Measurements from ENCODE around the gene EIF1.
A peak's percentile ranks its signal among the peaks of the same experiment; 100 is the strongest.

The EIF1 gene

DNA sequence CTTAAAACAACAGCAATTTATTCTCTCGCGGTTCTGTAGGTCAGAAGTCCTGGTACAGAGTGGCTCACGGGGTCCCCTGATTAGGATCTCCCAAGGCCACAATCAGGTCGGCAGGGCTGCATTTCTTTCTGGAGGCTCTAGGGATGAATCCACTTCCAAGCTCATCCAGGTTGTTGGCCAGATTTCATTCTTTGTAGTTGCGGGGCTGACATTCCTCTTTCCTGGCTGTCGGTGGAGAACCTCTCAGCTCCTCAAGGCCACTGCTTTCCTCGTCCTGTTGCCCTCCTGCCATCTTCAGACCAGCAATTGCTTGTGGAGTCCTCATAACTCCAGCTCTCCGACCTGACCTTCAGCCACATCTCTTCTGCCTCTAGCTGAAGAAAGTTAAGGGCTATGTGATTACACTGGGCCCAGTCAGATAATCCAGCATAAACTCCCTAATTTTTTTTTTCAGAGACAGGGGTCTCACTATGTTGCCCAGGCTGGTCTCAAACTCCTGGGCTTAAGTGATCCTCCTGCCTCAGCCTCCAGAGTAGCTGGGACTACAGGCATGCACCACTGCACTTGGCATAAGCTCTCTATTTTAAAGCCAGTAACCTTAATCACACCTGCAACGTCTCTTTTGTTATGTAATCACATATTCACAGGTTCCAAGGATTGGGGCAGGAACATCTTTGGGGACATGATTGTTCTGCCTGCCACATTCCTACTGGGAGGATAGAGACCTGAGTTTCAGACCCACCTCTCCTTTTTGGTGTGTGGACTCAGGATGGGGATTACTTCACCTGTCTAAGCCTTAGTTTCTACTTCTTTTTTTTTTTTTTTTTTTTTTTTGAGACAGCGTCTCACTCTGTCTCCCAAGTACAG, 19.4 kb downstream of the EIF1 start:
- DNase-seq = no peak

DNA sequence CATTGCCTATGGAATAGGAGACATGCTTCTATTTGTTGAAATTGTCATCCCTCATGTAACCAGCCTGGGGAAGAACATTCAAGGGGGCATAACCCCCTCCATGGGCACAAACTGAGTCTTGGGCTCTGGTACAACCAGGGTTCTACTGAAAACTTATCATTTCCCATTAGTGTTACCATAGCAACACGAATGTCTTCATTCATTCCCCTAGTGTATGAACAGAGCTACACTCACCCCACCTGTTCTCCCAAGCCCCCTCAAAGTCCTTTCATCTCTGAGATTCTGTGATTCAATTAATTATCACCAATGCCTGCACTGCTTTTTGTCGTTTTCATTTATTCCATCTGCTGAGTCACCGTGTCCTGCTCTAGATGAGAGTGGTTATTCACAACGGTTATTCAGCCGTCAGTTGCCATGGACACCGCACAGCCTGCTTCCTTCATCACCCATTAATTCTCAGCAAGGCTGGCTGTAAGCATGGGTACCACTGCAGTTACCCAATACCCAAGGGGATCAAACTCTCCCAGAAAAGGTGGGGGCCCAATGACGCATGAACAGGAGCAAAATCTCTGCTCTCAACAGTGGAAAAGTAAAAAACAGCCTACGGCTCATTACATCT, 21.9 kb downstream of the EIF1 start:
- DNase-seq = no peak

DNA sequence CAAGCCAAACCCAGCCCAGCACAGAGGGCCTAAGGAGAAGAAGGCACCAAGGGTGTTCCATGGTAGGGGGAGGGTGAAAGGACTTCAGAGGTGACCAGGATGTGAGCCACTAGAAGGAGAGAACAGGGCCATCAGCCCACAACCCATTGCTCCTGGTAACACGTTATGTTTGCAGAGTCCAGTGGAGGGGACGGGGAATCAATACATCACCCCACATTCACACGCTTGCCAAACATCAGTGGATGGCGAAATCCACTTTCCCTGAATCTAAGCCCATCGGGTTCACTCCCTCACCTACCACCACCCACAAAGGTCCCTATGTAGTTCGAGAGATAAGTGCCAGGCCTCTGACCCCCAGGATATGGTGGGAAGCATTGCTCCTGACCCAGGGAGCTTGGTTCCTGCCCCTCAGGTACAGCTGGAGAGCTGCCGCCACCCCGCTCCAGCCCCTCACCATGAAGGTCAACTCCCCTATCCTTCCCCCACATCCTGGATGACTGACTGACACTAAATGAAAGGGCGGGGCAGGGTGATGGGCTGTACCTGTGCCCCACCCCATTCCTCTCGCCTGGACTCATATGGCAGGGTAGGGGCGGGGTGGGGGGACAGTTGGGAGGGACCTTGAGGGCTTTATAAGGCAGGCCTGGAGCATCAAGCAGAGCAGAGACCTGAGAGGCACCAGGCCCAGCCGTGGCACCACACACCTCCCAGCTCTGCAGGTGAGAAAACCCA, 23.1 kb downstream of the EIF1 start, which contains the start of gene GAST:
Gene GAST, plus strand, starts transcription at position 663 of the 732 bp plus-strand sequence. CDS start 3,106 bp downstream, outside the sequence.
- no peak for DNase-seq

DNA sequence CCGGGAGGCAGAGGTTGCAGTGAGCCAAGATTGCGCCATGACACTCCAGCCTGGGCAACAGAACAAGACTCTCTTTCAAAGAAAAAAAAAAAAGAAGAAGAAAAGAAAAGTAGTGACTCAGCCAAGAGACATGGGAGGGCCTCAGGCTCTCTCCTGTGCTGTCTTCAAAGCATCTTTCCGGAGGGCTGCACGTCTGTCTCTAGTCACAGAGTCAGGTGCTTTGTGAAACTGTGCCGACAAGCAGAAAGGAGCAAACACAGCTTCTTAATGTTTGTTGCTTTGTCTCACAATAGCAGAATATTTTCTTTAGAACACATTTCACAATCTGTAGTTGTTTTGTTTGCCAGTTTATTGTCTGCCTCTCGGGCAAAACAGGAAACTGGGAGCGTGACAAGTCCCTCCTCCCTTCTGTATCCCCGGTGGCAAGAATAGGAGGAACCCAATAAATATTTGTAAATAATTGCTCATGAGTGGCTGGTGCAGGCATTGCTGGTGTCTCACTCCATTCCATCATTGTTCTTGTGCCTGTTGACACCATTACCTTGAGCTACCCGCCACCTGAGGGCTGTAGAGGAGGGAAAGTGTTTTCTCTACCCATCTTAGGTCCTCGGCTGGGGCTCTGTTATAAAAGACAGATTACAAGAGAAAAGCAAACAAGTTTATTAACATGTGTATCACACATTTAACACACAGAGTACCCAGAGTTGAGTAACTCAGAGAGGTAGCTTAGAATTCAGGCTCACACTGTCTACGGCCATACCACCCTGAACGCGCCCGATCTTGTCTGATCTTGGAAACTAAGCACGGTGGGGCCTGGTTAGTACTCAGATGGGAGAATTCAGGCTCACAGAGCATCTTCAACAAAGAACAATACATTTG, 29.0 kb downstream of the EIF1 start:
- DNase-seq = no peak

DNA sequence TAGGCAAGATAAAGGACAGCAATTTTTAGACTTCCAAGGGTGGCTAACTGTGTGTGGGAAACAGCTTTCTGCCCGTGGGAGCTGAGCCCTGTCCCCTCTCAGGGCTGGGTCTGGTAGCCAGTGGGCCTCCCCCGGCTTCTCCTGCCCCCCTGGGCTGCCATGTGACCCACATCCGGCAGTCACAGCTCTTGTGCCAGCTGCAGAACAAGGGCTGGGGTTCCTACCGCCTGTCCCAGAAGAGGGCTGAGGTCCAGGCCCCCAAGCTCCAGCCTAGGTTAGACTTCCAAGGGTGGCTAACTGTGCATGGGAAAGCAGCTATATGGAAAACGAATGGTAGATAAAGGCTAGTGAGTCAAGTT, 29.6 kb downstream of the EIF1 start:
- DNase-seq = no peak

DNA sequence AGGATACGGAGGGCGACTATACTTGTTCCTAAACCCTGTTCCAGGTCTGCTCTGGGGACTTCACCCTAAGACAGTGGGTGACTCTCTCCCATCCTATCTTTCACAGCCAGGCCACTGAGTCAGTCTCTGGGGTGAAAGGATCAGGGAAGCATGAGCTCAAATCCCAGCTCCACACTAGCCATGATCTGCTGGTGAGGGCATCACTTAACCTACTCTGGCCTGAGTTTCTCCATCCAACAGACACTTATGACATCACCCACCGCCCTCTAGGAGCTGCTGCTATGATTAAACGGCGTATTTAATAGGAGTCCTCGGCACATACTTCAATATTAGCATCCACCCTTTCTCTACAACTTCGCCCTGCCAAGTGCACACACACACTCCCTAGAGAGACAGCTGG, 33.5 kb downstream of the EIF1 start:
- no peak for DNase-seq

DNA sequence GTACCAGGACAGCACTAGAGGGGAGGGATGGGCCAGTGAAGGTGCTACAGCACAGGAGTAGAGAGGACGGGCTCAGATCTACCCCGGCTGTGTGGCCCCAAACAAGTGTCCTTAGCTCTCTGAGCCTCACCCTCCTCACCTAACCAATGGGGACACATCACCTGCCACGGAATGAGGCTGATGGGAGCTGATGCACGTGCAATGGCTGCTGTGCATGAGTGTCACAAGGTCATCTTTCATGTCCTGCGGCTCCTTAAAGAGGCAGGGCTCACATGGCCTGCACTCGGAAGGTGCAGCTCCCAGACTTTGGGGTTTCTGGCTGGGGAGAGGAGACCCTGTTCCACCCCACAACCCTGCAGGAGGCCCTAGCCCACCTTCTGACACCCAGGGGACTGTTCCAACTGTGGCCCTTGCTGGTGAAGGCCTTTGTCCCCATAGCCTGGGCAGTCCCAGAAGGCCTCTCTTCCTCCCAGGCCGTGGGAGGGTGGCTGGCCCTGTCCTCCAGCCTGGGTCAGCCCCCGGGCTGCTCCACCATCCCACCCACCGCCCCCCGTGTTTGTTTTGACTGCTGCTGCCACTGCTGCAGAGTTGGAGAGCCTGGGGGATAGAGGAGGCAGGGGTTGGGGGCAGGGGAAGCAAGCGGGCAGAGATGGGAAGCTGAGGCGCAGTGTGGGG, 35.3 kb downstream of the EIF1 start:
- no peak for DNase-seq

DNA sequence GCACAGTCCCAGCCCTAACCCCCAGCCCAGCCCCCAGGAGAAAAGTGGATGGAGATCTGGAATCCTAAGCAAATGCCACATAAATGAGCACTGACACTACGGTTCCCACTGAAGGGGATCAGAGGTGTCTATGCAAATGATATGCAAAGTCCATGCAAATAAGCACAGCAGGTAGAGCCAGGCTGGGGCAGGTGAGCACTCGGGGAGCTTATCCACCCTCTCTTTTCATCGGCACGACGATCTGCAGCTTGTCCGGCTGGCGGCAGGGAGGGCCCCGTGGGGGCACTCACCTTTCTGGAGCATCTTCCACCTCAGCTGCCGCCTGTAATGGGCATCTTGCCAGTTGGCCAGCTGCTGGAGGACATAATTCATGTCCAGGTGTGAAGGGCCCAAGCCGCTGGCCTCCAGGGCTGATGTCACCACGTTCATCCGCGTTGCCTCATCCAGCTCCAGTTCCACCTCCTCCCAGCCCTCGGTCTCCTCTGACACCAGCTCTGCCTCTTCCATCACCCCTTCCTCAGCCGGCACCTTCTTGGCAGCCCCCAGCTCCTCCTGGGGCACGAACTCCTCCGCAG, 35.9 kb downstream of the EIF1 start:
- DNase-seq = no peak

DNA sequence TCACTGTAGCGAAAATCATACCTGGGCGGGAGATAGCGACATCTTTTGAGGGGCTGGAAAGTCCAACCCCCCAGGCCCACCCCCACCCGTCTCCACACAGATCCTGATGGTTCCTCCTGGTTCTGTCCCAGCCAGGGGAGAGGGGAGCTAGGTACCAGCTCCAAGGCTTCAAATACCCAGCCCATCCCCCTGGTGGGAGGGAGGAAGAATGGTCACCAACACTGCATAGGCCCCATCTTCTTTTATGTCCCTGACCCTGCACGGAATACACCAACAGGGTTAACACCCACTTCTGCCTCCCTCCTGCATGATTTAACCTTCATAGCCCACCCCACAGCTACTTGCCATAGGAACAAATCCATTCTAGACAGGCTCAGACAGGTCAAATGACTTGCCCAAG, 36.4 kb downstream of the EIF1 start:
- DNase-seq = no peak

DNA sequence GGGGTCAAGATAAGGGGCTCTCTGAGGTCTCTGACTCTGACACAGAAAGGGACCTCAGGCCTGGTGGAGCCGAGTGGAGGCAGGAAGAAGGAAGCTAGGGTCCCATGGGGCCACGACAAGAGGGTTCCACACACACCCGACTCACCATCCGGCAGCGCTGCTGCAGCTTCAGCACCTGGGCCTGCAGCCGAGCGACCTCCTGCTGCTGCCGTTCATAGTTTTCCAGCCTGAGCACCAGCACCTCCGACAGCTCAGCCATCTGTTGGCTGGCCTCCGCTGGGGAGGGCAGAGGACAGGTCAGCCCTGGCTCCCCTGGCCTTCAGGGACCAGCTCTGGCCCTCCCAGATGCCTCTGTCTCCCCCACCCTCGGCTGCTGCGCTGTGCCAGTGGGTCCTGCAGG, 39.4 kb downstream of the EIF1 start:
- DNase-seq = no peak

DNA sequence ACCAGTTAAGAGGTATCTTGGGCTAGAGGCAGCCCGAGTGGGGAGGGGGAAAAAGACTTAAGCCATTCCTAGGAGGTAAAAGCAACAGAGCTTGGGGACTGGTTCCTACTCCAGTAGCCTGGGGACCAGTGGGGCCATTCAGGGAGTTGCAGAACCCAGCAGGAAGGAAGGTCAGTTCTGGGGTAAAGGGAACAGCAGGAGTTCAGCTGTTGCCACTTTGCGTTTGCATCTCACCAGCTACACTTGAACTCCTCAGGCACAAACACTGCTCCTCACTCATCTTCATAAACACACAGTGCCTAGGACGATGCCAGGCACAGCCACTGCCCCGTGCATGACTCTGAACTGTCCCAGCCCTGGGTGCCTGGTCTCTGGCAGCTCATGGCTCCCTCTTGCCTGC, 41.8 kb downstream of the EIF1 start:
- no peak for DNase-seq

DNA sequence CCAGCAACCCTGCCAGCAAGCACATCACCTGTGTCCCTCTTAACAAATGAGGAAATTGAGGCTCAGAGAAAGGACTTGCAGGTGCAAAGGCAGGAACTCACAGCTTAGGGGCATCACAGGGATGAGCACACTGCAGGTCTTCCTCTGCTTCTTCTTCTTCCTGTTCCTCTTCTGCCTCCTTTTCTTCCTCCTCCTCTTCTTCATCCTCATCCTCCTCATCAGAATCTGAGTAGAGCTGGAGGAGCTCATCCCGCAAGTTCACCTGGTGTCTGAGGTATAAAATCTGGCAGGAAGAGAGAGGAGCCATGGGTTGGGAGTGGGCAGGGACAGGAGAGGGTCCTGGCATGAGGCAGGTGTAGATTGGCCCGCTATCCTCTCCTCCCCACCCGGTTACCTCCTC, 43.2 kb downstream of the EIF1 start:
- no peak for DNase-seq

DNA sequence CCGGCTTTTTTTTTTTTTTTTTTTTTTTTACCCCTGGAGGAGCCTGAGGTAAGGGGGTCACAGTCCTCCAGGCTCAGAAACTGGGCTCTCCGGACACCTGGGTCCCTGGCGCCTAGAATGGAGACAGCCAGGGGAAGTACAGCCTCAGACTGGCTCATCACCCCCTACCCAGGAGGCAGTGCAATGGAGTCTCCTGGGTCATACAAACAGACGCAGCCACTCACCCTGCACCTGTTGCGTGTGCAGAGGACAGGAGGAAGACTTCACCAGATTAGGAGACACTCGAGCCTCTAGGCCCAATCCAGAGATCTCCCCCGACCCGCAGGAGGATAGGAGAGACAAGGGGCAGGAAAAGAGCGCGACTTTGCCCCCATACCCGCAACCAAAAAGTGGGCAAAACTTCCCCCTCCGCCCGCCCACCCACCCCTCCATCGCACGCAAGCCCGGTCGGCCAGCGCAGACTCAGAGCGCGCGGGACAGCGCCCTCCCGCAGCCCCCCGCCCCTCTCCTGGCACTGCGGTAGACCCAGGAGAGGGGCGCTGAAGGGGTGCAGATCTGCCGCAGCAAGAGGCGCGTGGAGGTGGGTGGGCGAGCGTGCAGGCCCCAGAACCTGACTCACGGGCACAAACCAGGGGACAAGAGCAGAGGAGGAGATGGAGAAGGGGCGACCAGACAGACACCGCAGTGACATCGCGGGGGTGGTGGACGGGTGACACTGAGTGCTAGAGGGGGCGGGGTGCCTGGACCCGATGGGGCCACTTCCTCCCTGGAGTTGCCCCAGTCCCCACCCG, 44.9 kb downstream of the EIF1 start:
- no peak for DNase-seq

DNA sequence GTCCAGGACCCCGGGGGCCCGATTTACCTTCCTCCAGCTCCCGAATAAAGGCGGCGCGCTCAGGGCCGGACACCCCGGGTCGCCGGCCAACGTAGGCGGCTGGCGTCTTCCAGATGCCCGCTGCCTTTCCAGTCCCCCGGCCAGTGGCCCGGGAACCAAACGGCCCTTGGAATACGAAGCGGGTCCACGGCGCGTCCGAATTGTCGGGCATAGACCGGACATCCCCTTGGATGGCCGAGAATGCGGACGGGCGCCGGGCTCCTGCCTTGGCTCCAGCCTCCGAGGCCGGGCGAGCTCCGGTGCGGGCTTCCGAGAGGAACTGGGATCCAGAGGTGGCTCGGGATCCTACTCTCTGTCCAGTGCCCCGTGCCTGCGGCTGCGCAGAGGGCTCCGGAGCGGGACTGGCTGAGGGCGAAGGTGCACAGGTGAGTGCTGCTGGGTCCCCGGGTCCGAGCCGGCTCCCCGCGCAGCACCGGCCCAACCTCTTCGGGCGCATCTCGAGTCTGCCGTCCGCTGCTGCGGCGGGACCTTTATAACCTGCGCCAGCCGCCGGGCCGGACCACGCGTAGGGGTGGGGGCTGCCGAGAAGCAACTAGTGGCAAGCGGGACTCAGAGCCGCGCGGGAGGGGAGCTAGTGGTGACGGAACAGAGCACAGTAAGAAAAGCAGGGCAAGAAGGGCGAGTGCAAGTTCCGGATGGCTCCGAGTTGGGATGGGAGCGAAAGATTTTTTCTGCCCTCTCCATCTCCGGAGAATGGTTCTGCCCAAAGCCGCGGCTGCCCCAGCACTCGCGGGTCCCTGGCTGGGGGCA, 45.7 kb downstream of the EIF1 start, which contains the start of gene HAP1:
Gene HAP1, minus strand, starts transcription at position 505 of the 810 bp plus-strand sequence. Its CDS starts 9 bp downstream, at position 496.
- no peak for DNase-seq

DNA sequence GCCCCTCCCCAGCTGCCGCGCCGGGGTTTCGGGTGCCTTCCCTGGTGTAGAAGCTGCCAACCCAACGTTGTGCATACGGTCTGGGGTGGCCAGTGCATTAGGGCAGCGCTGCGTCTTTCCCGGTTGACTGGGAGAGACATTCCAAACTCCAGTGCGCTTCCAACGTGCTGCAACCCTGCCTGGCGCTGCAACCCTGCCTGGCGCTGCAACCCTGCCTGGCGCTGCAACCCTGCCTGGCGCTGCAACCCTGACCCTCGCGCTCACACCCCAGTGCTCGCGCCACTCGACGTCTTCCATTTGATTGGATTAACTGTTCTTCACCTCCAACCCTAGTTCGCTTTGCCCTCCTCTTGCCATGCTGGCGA, 46.2 kb downstream of the EIF1 start:
- no peak for DNase-seq

DNA sequence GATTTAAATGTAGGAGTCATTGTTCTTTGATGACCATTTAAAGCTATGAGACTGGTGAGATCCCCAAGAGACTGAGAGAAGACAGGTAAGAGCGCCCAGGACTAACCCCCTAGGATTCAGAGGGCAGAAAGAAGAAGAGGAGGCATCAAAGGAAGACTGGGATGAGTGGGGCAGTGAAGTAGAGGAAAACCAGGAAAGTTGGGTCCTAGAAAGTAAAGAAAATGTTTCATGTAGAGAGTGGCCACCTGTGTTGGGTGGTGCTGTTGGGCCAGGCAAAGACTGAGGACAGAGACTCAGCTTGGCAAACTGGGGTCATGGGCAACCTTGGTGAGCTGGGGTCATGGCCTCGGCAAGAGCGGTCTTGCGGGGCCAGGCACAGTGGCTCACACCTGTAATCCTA, 47.1 kb downstream of the EIF1 start:
- DNase-seq = no peak

DNA sequence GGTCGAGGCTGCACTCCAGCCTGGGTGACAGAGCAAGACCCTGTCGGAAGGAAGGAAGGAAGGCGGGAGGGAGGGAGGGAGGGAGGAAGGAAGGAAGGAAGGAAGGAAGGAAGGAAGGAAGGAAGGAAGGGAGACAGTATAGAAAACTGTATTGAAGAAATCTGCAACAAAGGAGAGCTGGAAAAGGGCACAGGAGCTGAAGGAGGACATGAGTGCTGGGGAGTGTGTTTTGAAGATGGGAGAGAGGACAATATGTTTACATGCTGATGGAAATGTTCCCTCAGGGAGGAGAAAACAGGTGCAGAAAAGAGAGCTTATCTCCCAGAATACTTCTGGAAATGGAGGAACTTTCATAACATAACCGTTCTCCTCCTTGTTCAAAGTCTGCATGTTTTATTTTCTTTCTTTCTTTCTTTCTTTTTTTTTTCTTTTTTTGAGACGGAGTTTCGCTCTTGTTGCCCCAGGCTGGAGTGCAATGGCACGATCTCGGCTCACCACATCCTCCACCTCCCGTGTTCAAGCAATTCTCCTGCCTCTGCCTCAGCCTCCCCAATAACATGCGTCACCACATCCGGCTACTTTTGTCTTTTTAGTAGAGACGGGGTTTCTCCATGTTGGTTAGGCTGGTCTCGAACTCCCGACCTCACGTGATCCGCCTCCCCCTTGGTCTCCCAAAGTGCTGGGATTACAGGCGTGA, 48.4 kb downstream of the EIF1 start:
- no peak for DNase-seq

DNA sequence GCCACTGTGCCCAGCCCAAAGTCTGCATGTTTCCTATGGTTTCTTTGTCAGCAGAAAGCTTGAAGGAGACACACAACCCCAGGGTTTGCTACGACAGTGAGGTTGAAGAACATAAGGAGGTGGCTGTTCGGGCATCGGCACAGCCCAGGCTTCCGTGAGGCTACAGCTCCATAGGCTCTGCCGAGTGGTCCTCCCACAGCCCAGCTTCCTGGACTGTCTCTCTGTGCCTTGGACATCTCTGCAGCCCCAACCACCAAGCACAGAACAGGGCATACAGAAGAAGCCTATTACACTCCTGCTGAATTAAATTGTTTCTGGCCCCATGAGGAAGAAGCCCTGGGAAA, 49.0 kb downstream of the EIF1 start:
- no peak for DNase-seq

DNA sequence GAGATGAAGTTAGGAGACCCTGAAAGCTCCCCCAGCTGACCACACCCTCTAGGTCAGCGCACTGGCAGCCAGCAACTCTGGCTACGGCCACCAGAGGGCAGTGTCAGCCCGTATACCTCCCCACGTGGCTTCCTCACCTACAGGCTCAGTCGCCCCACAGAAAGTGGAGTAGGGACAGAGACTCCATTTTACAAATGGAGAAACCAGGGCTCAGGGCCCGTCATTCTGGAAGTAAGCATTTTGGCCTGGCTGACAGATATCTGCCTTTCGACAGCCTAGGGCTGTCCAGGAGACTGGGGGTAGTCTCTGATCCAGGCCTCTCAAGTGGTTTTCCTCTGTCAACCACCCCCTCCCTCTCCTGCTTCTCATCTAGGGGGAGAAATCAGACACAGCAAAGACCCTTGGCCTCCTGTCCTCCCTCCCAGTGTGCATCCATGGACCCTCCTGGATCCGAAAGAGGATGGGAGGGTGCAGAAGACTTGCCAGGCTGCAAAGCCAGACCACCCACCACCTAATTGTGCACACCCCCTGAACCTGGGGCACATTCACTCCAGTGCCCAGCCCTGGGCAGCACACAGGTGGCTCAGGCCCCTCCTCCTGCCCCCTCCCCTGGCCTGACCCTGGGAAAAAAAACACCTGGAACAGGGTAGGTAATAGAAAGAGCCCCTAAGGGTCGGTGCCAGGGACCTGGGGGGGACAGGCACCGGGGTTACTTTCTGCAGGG, 49.6 kb downstream of the EIF1 start:
- DNase-seq = peak; percentile 78
